ENCODE measurements around the gene BOLA1. TPM values are rescaled to one million over a fixed set of nuclear protein-coding genes. Genes with fewer than 3 reads are reported as not detected.
"Not testable (repeated sequence)": the region's sequence is repeated elsewhere in the genome, so short reads cannot be mapped to it uniquely, and the experiment has no call there.

Gene BOLA1
- total RNA-seq, 2 donors from 2014 or later: 5.3 to 7.2 TPM

GRCh38 chr1:149927563-149928400, 28.4 kb downstream of the BOLA1 start, which contains the start of gene SF3B4:
TSS of gene SF3B4 (minus strand) at chr1:149927803. CDS start at chr1:149927759, 44 bp downstream.
- Mint-ChIP-seq H3K27ac (peak within 1 kb of the TSS; percentile 96), H3K4me1 (peaks cover 46% of the 10 kb centered on the region), H3K36me3 (ENCODE audit: low read depth) (peaks cover 30% of the 10 kb centered on the region), H3K27me3 (peaks cover 8% of the 10 kb centered on the region), H3K4me3 (peak within 1 kb of the TSS; percentile 97)
- ATAC-seq (peak; percentile 94), DNase-seq (peak; percentile 88 to 93 (median 91))
- no peaks in the 10 kb centered on the region for H3K9me3 ChIP-seq (ENCODE audit: control insufficient read depth, low read length, poor library complexity, severe bottlenecking)

DNA sequence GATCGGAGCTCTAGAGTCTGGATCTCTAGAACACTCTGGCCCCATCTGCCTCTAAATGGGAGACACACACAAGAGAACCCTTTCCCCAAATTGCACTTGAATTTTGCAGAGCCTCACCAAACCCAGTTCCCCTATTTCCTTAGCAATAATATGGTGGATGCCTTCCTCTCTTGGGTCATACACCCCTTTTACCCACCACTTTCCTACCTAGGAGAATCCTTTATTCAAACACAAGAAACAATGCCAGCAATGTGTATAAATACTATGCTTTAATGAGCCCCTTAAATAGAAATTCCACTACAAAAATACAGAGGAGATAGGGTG, 29.0 kb downstream of the BOLA1 start:
- ATAC-seq (no peak), DNase-seq (no peak)
- peaks cover 8% of the 10 kb centered on the region for H3K27me3 Mint-ChIP-seq
- H3K36me3 Mint-ChIP-seq (ENCODE audit: low read depth): peaks cover 25% of the 10 kb centered on the region
- H3K4me3 Mint-ChIP-seq: peak overlapping the region; percentile 97
- peak overlapping the region; percentile 96 for H3K27ac Mint-ChIP-seq
- H3K9me3 ChIP-seq (ENCODE audit: control insufficient read depth, low read length, poor library complexity, severe bottlenecking): no peaks in the 10 kb centered on the region
- peaks cover 46% of the 10 kb centered on the region for H3K4me1 Mint-ChIP-seq

DNA sequence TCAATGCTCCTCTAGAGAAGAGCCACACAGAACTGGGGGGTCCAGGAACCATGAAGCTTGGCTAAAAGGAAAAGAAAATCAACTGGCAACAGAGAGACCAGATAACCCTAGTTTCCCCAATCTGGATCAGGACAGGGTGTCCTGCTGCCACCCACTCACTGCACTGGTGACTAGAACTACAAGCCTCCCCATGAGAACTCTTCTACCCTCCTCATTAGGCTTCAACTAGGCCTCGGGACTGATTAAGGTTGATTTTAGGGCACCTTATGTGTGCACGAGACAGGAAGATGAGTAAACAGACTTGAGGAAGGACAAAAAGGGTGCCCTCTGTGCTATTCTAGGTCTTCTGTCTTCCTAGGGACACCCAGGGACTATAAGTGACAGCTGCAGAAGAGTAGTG, 30.5 kb downstream of the BOLA1 start:
- ATAC-seq: no peak
- peaks cover 34% of the 10 kb centered on the region for H3K4me1 Mint-ChIP-seq

DNA sequence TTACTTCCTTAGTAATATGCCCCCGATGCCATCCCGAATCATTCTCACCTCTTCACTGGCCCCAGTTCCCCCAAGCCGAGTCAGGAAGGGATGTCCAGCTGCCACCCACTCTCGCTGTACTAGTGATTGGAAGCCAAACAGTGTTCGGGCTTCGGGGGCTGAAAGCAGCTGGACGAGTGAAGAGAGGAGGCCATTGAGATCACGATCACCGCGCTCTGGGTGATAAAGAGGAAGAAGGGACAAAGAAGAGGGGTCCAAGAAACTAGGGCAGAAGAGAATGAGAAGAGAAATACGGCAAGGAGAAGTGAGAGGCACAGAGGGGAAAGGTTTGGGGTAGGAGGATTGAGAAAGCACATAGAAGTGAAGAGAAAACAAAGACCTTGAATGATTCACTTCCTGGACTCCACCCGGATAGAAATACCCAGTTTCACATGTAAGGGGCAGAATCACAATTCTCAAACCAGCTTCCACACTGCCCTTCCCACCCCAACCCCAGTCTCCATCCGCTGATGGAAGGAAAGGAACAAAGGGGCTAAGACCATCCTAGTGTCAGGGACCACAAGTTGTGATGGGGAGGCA, 31.9 kb downstream of the BOLA1 start:
- peak overlapping the region; percentile 84 for H3K27ac Mint-ChIP-seq
- H3K4me3 Mint-ChIP-seq: no peak overlapping the region
- H3K36me3 Mint-ChIP-seq (ENCODE audit: low read depth): peaks cover 6% of the 10 kb centered on the region
- H3K27me3 Mint-ChIP-seq: peaks cover 8% of the 10 kb centered on the region
- no peaks in the 10 kb centered on the region for H3K9me3 ChIP-seq (ENCODE audit: control insufficient read depth, low read length, poor library complexity, severe bottlenecking)
- H3K4me1 Mint-ChIP-seq: peaks cover 23% of the 10 kb centered on the region
- ATAC-seq (no peak), DNase-seq (no peak)

More for the DNA sequence above, 30.5 kb downstream of the BOLA1 start:
- H3K27ac Mint-ChIP-seq: no peak overlapping the region
- no peaks in the 10 kb centered on the region for H3K9me3 ChIP-seq (ENCODE audit: control insufficient read depth, low read length, poor library complexity, severe bottlenecking)
- no peak overlapping the region for H3K4me3 Mint-ChIP-seq
- no peak for DNase-seq
- H3K36me3 Mint-ChIP-seq (ENCODE audit: low read depth): peaks cover 12% of the 10 kb centered on the region
- H3K27me3 Mint-ChIP-seq: peaks cover 8% of the 10 kb centered on the region

DNA sequence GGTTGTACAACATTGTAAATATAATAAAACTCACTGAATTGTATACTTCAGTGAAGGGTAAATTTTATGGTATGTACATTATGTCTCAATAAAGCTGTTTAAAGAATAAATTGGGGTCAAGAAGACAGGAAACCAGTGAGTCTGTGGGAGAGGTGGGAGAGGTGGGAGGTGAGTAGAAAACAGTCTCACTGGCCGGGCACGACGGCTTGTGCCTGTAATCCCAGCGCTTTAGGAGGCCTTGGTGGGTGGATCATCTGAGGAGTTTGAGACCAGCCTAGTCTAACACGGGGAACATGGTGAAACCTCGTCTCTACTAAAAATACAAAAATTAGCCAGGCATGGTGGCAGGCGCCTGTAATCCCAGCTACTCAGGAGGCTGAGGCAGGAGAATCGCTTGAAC, 33.1 kb downstream of the BOLA1 start:
- H3K9me3 ChIP-seq (ENCODE audit: control insufficient read depth, low read length, poor library complexity, severe bottlenecking): no peaks in the 10 kb centered on the region
- ATAC-seq (no peak), DNase-seq (no peak)
- Mint-ChIP-seq H3K4me3 (no peak overlapping the region), H3K4me1 (peaks cover 24% of the 10 kb centered on the region), H3K27ac (no peak overlapping the region), H3K27me3 (peaks cover 8% of the 10 kb centered on the region), H3K36me3 (ENCODE audit: low read depth) (peaks cover 6% of the 10 kb centered on the region)

GRCh38 chr1:149933208-149933607, 33.8 kb downstream of the BOLA1 start:
- DNase-seq (no peak), ATAC-seq (no peak)
- Mint-ChIP-seq H3K27me3 (peaks cover 8% of the 10 kb centered on the region), H3K4me1 (peaks cover 21% of the 10 kb centered on the region), H3K4me3 (no peak overlapping the region), H3K27ac (no peak overlapping the region), H3K36me3 (ENCODE audit: low read depth) (peaks cover 6% of the 10 kb centered on the region)
- no peaks in the 10 kb centered on the region for H3K9me3 ChIP-seq (ENCODE audit: control insufficient read depth, low read length, poor library complexity, severe bottlenecking)

DNA sequence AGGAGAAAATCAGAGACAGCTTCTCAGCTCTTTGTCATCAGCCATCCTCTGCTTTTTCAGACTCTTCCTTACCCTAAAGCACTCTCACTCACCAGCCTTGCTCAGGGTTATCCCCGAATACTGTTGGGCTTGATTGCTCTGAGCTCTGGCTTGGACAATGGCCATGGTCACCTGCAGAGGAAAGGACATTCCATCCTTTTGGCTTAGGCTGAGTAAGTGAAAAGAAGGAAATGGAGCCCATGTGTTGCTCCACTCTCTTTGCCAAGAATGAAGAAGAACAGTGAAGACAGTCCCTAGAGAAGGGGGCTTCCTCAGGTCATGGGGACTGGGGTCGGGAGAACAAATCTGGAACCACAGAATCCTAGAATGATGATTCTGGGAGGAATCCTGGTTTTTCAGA, 35.0 kb downstream of the BOLA1 start:
- ATAC-seq (no peak), DNase-seq (no peak)
- H3K4me1 Mint-ChIP-seq: peaks cover 23% of the 10 kb centered on the region
- no peak overlapping the region for H3K27ac Mint-ChIP-seq
- no peaks in the 10 kb centered on the region for H3K9me3 ChIP-seq (ENCODE audit: control insufficient read depth, low read length, poor library complexity, severe bottlenecking)
- H3K27me3 Mint-ChIP-seq: peaks cover 8% of the 10 kb centered on the region
- H3K4me3 Mint-ChIP-seq: no peak overlapping the region
- H3K36me3 Mint-ChIP-seq (ENCODE audit: low read depth): peaks cover 6% of the 10 kb centered on the region

- Mint-ChIP-seq H3K27ac (peak within 1 kb of the TSS; percentile 79), H3K4me1 (peaks cover 18% of the 10 kb centered on the region), H3K36me3 (ENCODE audit: low read depth) (peaks cover under 1% of the 10 kb centered on the region), H3K4me3 (no peak within 1 kb of the TSS), H3K27me3 (peaks cover 8% of the 10 kb centered on the region)
- ATAC-seq: no peak
- H3K9me3 ChIP-seq (ENCODE audit: control insufficient read depth, low read length, poor library complexity, severe bottlenecking): no peaks in the 10 kb centered on the region
- DNase-seq: no peak
These were observed 37.0 kb downstream of the BOLA1 start, which contains the start of gene MTMR11 for GRCh38 chr1:149936170-149936991. TSS of gene MTMR11 (minus strand) at chr1:149936879. CDS start at chr1:149936647, 232 bp downstream.

GRCh38 chr1:149936992-149937705, 37.8 kb downstream of the BOLA1 start:
- ATAC-seq: no peak
- peak overlapping the region; percentile 79 for H3K27ac Mint-ChIP-seq

GRCh38 chr1:149937759-149938158, 38.4 kb downstream of the BOLA1 start:
- H3K9me3 ChIP-seq (ENCODE audit: control insufficient read depth, low read length, poor library complexity, severe bottlenecking): no peaks in the 10 kb centered on the region
- no peak for DNase-seq
- Mint-ChIP-seq H3K27ac (peak overlapping the region; percentile 79), H3K36me3 (ENCODE audit: low read depth) (no peaks in the 10 kb centered on the region), H3K27me3 (no peaks in the 10 kb centered on the region), H3K4me3 (no peak overlapping the region), H3K4me1 (peaks cover 15% of the 10 kb centered on the region)
- ATAC-seq: no peak

More at GRCh38 chr1:149936992-149937705, 37.8 kb downstream of the BOLA1 start:
- H3K27me3 Mint-ChIP-seq: peaks cover under 1% of the 10 kb centered on the region
- H3K4me1 Mint-ChIP-seq: peaks cover 14% of the 10 kb centered on the region
- no peaks in the 10 kb centered on the region for H3K9me3 ChIP-seq (ENCODE audit: control insufficient read depth, low read length, poor library complexity, severe bottlenecking)
- DNase-seq: no peak
- H3K36me3 Mint-ChIP-seq (ENCODE audit: low read depth): no peaks in the 10 kb centered on the region
- no peak overlapping the region for H3K4me3 Mint-ChIP-seq

GRCh38 chr1:149938668-149939003, 39.3 kb downstream of the BOLA1 start:
- not testable (repeated sequence) for H3K9me3 ChIP-seq (ENCODE audit: control insufficient read depth, low read length, poor library complexity, severe bottlenecking); H3K27me3 Mint-ChIP-seq; H3K36me3 Mint-ChIP-seq (ENCODE audit: low read depth); H3K4me3 Mint-ChIP-seq; ATAC-seq; DNase-seq; H3K27ac Mint-ChIP-seq
- peaks cover 24% of the 10 kb centered on the region for H3K4me1 Mint-ChIP-seq

GRCh38 chr1:149940427-149940826, 41.1 kb downstream of the BOLA1 start:
- peaks cover 6% of the 10 kb centered on the region for H3K36me3 Mint-ChIP-seq (ENCODE audit: low read depth)
- H3K9me3 ChIP-seq (ENCODE audit: control insufficient read depth, low read length, poor library complexity, severe bottlenecking): no peaks in the 10 kb centered on the region
- H3K27ac Mint-ChIP-seq: peak overlapping the region; percentile 57
- no peak for ATAC-seq
- H3K4me3 Mint-ChIP-seq: no peak overlapping the region
- no peaks in the 10 kb centered on the region for H3K27me3 Mint-ChIP-seq
- no peak for DNase-seq
- peaks cover 29% of the 10 kb centered on the region for H3K4me1 Mint-ChIP-seq
